WERI-Rb-1 (cell line): ENCODE measurements around the gene TRPV4.
A peak's percentile ranks its signal among the peaks of the same experiment; 100 is the strongest.

Source experiments
- DNase-seq: peaks from one replicate; pipeline ENCODE4 v3.0.0-alpha.2; 2020
- H3K27ac ChIP-seq: fragments of 250-450 bp; sonication (Bioruptor Pico); 2 replicates; pipeline ENCODE4 v1.5.1; 2020; ENCODE audit warnings: mild to moderate bottlenecking, moderate library complexity
- H3K27me3 ChIP-seq: fragments of 250-450 bp; sonication (Bioruptor Pico); 2 replicates; pipeline ENCODE4 v1.5.1; 2021; ENCODE audit warnings: mild to moderate bottlenecking, low read depth, moderate library complexity; ENCODE audit not compliant: insufficient read depth, severe bottlenecking
- H3K36me3 ChIP-seq: fragments of 250-450 bp; sonication (Bioruptor Pico); 2 replicates; pipeline ENCODE4 v1.5.1; 2020; ENCODE audit warnings: mild to moderate bottlenecking, moderate library complexity
- H3K4me3 ChIP-seq: 2 replicates; pipeline ENCODE4 v1.5.1; 2011; ENCODE audit warnings: low read depth, mild to moderate bottlenecking, control low read depth, low read length
- H3K9me3 ChIP-seq: fragments of 250-450 bp; sonication (Bioruptor Pico); 2 replicates; pipeline ENCODE4 v1.5.1; 2021; ENCODE audit warnings: mild to moderate bottlenecking, moderate library complexity; ENCODE audit not compliant: severe bottlenecking
- CTCF ChIP-seq: IDR thresholded peaks from 2 replicates; pipeline ENCODE4 v1.5.1; 2011; ENCODE audit warnings: low read depth, mild to moderate bottlenecking, control low read depth, inconsistent platforms, low read length

TRPV4 gene

GRCh38 chr12:109847142-109847735 is 14.0 kb upstream of the TRPV4 start:
- DNase-seq = no peak
- H3K36me3 ChIP-seq = no peaks in the 10 kb centered on the region
- no peaks in the 10 kb centered on the region for H3K9me3 ChIP-seq
- TF ChIP-seq CTCF = no peak
- no peak overlapping the region for H3K4me3 ChIP-seq
- no peaks in the 10 kb centered on the region for H3K27me3 ChIP-seq
- H3K27ac ChIP-seq = no peak overlapping the region

- H3K36me3 ChIP-seq = no peaks in the 10 kb centered on the region
- H3K27me3 ChIP-seq = no peaks in the 10 kb centered on the region
- no peak overlapping the region for H3K4me3 ChIP-seq
- no peak for DNase-seq
- H3K9me3 ChIP-seq = no peaks in the 10 kb centered on the region
- no peak overlapping the region for H3K27ac ChIP-seq
- no peak for TF ChIP-seq CTCF
These were observed 12.6 kb upstream of the TRPV4 start for GRCh38 chr12:109845824-109846205.

DNA sequence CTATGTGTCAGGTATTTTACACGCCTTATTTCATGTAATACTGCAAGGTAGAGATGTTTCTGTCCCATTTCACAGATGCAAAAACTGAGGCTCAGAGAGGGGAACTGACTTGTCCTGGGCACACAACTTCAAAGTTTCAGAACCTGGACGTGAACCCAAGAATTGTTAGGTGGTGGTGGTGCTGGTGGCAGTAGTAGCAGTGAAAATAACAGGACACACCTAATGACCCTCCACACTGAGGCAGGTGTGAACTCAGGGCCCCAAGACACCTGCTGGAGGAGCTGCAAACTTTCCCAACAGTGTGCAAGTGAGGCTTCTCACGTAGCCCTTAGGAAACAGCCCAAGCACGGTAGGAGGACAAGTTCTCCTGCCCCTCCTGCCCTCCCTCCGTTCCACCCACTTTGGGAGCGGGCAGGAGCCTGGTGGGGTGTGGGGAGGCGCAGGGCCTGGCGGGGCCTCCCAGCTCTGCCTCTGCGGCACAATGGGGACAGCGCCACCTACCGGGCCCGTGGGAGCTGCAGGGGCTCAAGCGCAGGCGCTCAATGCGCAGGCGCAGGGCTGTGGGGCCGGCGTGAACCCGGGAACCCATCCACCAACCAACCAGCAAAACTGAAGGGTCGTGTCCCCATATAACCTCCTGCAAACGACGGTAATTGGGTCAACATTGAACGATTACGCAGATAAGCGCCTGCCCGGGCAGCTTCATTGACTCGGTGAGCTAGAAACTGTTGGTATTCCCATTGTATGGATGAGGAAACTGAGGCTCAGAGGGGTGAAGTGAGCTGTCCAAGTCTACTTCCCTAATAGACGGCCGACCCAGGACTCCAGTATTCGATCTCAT is 12.0 kb upstream of the TRPV4 start:
- no peak overlapping the region for H3K27ac ChIP-seq
- DNase-seq = peak; percentile 89
- no peaks in the 10 kb centered on the region for H3K36me3 ChIP-seq
- peak; percentile 97 for TF ChIP-seq CTCF
- no peaks in the 10 kb centered on the region for H3K9me3 ChIP-seq
- no peak overlapping the region for H3K4me3 ChIP-seq
- H3K27me3 ChIP-seq = no peaks in the 10 kb centered on the region

DNA sequence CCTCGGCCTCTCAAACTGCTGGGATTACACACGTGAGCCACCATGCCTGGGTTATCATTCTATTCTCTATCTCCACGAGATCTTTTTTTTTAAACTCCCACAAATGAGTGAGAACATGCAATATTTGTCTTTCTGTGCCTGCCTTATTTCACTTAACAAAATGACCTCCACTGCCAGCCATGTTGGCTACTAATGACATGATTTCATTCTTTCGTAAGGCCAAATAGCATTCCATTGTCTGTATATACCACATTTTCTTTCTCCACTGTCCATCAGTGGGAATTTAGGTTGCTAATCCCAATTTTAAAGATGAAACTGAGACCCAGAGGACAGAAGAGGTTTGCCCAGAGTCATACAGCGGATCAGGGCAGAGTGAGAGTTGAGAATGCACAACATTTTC is 10.9 kb upstream of the TRPV4 start:
- H3K4me3 ChIP-seq = no peak overlapping the region
- no peaks in the 10 kb centered on the region for H3K27me3 ChIP-seq
- H3K27ac ChIP-seq = no peak overlapping the region
- DNase-seq = no peak
- no peak for TF ChIP-seq CTCF
- no peaks in the 10 kb centered on the region for H3K9me3 ChIP-seq
- no peaks in the 10 kb centered on the region for H3K36me3 ChIP-seq

DNA sequence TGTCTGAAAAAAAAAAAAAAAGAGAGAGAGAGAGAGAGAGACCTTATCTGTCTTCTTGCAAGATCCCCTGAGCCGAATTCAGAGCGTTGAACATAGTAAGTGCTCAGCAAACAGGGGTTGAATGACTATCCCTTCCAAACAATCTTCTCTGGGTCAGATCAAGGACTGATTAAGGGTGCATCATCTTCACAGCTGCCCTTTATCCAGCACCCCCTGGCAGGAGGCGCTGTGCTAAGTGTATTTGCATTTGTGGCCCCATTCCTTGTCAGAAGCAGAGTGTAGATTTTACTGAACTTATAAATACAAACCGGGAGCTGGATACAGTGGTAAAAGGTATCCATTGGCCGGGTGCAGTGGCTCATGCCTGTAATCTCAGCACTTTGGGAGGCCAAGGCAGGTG is 8.8 kb upstream of the TRPV4 start:
- no peaks in the 10 kb centered on the region for H3K36me3 ChIP-seq

More for the DNA sequence above, 8.8 kb upstream of the TRPV4 start:
- no peaks in the 10 kb centered on the region for H3K9me3 ChIP-seq
- H3K4me3 ChIP-seq = no peak overlapping the region
- DNase-seq = no peak
- H3K27me3 ChIP-seq = no peaks in the 10 kb centered on the region
- 0 out of 2 replicates have a peak, but pooled peaks have one; percentile 23 for TF ChIP-seq CTCF
- H3K27ac ChIP-seq = no peak overlapping the region
